Measurements from ENCODE around the gene RALGAPA1.

DNA sequence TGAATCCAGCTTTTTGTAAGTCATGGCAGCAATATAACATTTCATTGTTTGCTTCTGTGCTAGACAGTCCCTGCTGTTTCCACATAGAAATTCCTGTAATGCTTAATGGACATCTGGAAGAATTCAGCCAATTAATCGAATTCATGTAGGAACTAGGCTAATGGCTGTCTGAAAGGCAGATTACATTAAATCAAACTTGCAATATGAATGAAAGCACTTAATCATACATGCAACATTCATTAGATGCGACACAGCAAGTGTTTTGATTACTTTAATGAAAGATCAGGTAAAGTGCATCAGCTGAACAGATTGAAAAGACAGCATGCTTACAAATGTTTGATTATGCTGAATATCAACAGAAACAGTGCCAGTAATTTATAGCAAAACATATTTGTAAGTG, 299.2 kb downstream of the RALGAPA1 start:
- no peak for TF ChIP-seq EZH2 (IDR thresholded peaks at IDR 0.05; ENCODE audit: borderline replicate concordance, insufficient read depth, low read length, poor library complexity, severe bottlenecking)
- no peak for TF ChIP-seq POLR2AphosphoS5 (IDR thresholded peaks at IDR 0.05)
- no peak for TF ChIP-seq RAD21 (conservative IDR thresholded peaks at IDR 0.05)
- TF ChIP-seq, protein P1, sequence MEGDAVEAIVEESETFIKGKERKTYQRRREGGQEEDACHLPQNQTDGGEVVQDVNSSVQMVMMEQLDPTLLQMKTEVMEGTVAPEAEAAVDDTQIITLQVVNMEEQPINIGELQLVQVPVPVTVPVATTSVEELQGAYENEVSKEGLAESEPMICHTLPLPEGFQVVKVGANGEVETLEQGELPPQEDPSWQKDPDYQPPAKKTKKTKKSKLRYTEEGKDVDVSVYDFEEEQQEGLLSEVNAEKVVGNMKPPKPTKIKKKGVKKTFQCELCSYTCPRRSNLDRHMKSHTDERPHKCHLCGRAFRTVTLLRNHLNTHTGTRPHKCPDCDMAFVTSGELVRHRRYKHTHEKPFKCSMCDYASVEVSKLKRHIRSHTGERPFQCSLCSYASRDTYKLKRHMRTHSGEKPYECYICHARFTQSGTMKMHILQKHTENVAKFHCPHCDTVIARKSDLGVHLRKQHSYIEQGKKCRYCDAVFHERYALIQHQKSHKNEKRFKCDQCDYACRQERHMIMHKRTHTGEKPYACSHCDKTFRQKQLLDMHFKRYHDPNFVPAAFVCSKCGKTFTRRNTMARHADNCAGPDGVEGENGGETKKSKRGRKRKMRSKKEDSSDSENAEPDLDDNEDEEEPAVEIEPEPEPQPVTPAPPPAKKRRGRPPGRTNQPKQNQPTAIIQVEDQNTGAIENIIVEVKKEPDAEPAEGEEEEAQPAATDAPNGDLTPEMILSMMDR (IDR thresholded peaks at IDR 0.05; ENCODE audit: poor library complexity, severe bottlenecking) = no peak
- no peak for TF ChIP-seq REST (IDR thresholded peaks at IDR 0.05; ENCODE audit: borderline replicate concordance)
- TF ChIP-seq EP300 (conservative IDR thresholded peaks at IDR 0.05; ENCODE audit: poor library complexity, severe bottlenecking) = no peak
- TF ChIP-seq TAF1 (IDR thresholded peaks at IDR 0.05; ENCODE audit: low read depth) = no peak
- no peak for TF ChIP-seq MXI1 (conservative IDR thresholded peaks at IDR 0.05; ENCODE audit: poor library complexity, severe bottlenecking)
- TF ChIP-seq SMC3 (conservative IDR thresholded peaks at IDR 0.05; ENCODE audit: poor library complexity) = no peak

All from neural cell (in vitro differentiated cells).